GM23338 (cell line): ENCODE measurements around the gene COA6. TPM values are rescaled to one million over a fixed set of nuclear protein-coding genes. Genes with fewer than 3 reads are reported as not detected.

Experiments
- ATAC-seq: fragments of 200-7000 bp; cut with Tn5 transposase; 3 replicates; pipeline ENCODE4 v1.9.1; 2020
- DNase-seq: peaks from one replicate; pipeline ENCODE4 v3.0.0-alpha.2; 2015; ENCODE audit warnings: low spot score
- H2AFZ ChIP-seq: fragments of 200-600 bp; sonication (generic); 2 replicates; pipeline ENCODE4 v1.8.0; 2016; ENCODE audit warnings: antibody characterized with exemption, mild to moderate bottlenecking, moderate library complexity
- H3F3A ChIP-seq: fragments of 200-600 bp; sonication (generic); replicated peaks from 2 replicates; pipeline ENCODE4 v1.8.0; 2017; ENCODE audit warnings: antibody characterized with exemption, mixed run types, low read depth
- H3K27ac ChIP-seq: fragments of 200-600 bp; sonication (generic); 2 replicates; pipeline ENCODE4 v1.6.1; 2016; ENCODE audit warnings: low read depth
- H3K27me3 ChIP-seq: fragments of 200-600 bp; sonication (generic); 2 replicates; pipeline ENCODE4 v1.8.0; 2016; ENCODE audit warnings: mild to moderate bottlenecking, mixed run types, moderate library complexity; ENCODE audit not compliant: insufficient read depth
- H3K36me3 ChIP-seq: fragments of 200-600 bp; sonication (generic); 2 replicates; pipeline ENCODE4 v1.8.0; 2016; ENCODE audit warnings: mild to moderate bottlenecking; ENCODE audit not compliant: insufficient read depth
- H3K4me1 ChIP-seq: fragments of 200-600 bp; sonication (generic); 2 replicates; pipeline ENCODE4 v1.8.0; 2016; ENCODE audit warnings: mild to moderate bottlenecking, moderate library complexity; ENCODE audit not compliant: insufficient read depth
- H3K4me2 ChIP-seq: fragments of 200-600 bp; sonication (generic); 2 replicates; pipeline ENCODE4 v1.7.1; 2017; ENCODE audit warnings: mixed run types
- H3K4me3 ChIP-seq: fragments of 200-600 bp; sonication (generic); 2 replicates; pipeline ENCODE4 v1.6.1; 2016; ENCODE audit warnings: mixed run types
- H3K79me2 ChIP-seq: fragments of 200-600 bp; sonication (generic); replicated peaks from 2 replicates; pipeline ENCODE4 v1.8.0; 2017; ENCODE audit warnings: mild to moderate bottlenecking; ENCODE audit not compliant: insufficient read depth
- H3K9me2 ChIP-seq: fragments of 200-600 bp; sonication (generic); 2 replicates; pipeline ENCODE4 v1.8.0; 2017; ENCODE audit not compliant: insufficient read depth
- H4K20me1 ChIP-seq: fragments of 200-600 bp; sonication (generic); replicated peaks from 2 replicates; pipeline ENCODE4 v1.8.0; 2017; ENCODE audit warnings: mild to moderate bottlenecking; ENCODE audit not compliant: insufficient read depth
- H3K27ac Mint-ChIP-seq: 2 replicates; pipeline ENCODE4 v1.8.0; 2020; ENCODE audit warnings: inconsistent platforms, mild to moderate bottlenecking, moderate library complexity, mixed read lengths
- H3K27me3 Mint-ChIP-seq: 3 replicates; pipeline ENCODE4 v1.8.0; 2022; ENCODE audit warnings: low read depth, mild to moderate bottlenecking, moderate library complexity, mixed read lengths, inconsistent platforms; ENCODE audit not compliant: insufficient read depth, poor library complexity
- H3K36me3 Mint-ChIP-seq: 3 replicates; pipeline ENCODE4 v1.8.0; 2021; ENCODE audit warnings: low read depth, mild to moderate bottlenecking, inconsistent platforms, moderate library complexity, mixed read lengths
- H3K4me1 Mint-ChIP-seq: 3 replicates; pipeline ENCODE4 v1.8.0; 2020; ENCODE audit warnings: mild to moderate bottlenecking, inconsistent platforms, mixed read lengths
- H3K4me3 Mint-ChIP-seq: 3 replicates; pipeline ENCODE4 v1.8.0; 2021; ENCODE audit warnings: moderate library complexity, mild to moderate bottlenecking, inconsistent platforms, mixed read lengths
- H3K9me3 Mint-ChIP-seq: 3 replicates; pipeline ENCODE4 v1.8.0; 2020; ENCODE audit warnings: moderate library complexity, mild to moderate bottlenecking, inconsistent platforms, mixed read lengths
- POLR2AphosphoS5 ChIP-seq: IDR thresholded peaks from 2 replicates; pipeline ENCODE4 v1.6.1; 2016; ENCODE audit warnings: antibody characterized with exemption, low read depth
- ZNF114 ChIP-seq: fragments of 250-450 bp; sonication (Bioruptor Pico); IDR thresholded peaks from 2 replicates; pipeline ENCODE4 v1.5.0; 2020; ENCODE audit warnings: mild to moderate bottlenecking, moderate library complexity
- ZNF331 ChIP-seq: fragments of 250-450 bp; sonication (Bioruptor Pico); IDR thresholded peaks from 2 replicates; pipeline ENCODE4 v1.5.0; 2020; ENCODE audit warnings: low read depth, mild to moderate bottlenecking, moderate library complexity
- ZNF462 ChIP-seq: fragments of 250-450 bp; sonication (Bioruptor Pico); IDR thresholded peaks from 2 replicates; pipeline ENCODE4 v1.5.0; 2020; ENCODE audit warnings: mild to moderate bottlenecking, moderate library complexity
- polyA plus RNA-seq: library from polyadenylated mRNA; unstranded; fragments of >200 nt; fragmentation: Nextera tagmentation; extraction: Ambion mirVana; gene quantifications from 2 replicates; pipeline ENCODE4 v1.2.1, GENCODE V29; 2016
- total RNA-seq: library from RNA; depleted of rRNA; stranded (reverse); fragments of >200 nt; shearing (Covaris generic); gene quantifications from 2 replicates; pipeline ENCODE4 v1.2.3, GENCODE V29; 2014
- TF ChIP-seq, protein P1 (sequence below), 2 experiments: fragments of 200-600 bp in 1 of 2; sonication (generic) in 1 of 2; conservative IDR thresholded peaks; 2 replicates each; pipeline versions ENCODE4 v1.5.1 to v1.6.1; 2016 to 2017; ENCODE audit warnings: antibody characterized with exemption in 2 of 2, low read depth in 2 of 2, mild to moderate bottlenecking in 2 of 2, moderate library complexity in 1 of 2

COA6 gene
- total and polyA plus RNA-seq, 2 experiments from 2014 or later, result 20.7 to 156 TPM

DNA sequence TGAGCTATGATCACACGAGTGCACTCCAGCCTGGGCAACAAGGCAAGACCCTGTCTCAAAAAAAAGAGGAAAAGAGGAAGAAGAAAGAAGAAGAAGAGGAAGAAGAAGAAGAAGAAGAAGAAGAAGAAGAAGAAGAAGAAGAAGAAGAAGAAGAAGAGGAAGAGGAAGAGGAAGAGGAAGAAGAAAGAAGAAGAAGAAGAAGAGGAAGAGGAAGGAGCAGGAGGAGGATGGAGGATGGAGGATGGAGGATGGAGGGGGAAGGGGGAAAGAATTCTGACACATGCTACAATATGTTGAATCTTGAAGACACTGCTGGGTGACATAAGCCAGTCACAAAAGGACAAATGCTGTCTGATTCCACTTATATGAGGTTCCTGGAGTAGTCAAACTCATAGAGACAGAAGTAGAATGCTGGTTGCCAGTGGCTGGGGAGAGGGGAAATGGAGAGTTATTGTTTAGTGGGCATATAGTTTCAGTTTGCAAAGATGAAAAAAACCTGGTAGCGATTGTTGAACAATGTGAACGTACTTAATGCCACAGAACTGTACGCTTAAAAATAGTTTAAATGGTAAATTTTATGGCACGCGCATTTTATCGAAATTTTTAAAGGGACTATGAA, 47.3 kb upstream of the COA6 start:
- Histone ChIP-seq H3K36me3 (no peaks in the 10 kb centered on the region), H3K79me2 (no peaks in the 10 kb centered on the region), H2AFZ (peak overlapping the region; percentile 49; the same call in 1 of the 2 replicates), H3K27me3 (peaks cover 4% of the 10 kb centered on the region; the same call in 1 of the 2 replicates), H3K9me2 (no peaks in the 10 kb centered on the region), H3K4me3 (peak overlapping the region; percentile 35), H3K4me2 (peak overlapping the region; percentile 58; the same call in 1 of the 2 replicates), H3K4me1 (no peaks in the 10 kb centered on the region), H4K20me1 (no peaks in the 10 kb centered on the region), H3K27ac (no peak overlapping the region), H3F3A (no peaks in the 10 kb centered on the region)
- ATAC-seq (no peak), DNase-seq (no peak)
- peak overlapping the region; percentile 46 for H3K4me3 Mint-ChIP-seq
- H3K27me3 Mint-ChIP-seq, result peaks cover 4% of the 10 kb centered on the region
- TF ChIP-seq ZNF462, result no peak
- H3K9me3 Mint-ChIP-seq, result no peaks in the 10 kb centered on the region
- H3K27ac Mint-ChIP-seq, result no peak overlapping the region
- peaks cover 10% of the 10 kb centered on the region; the same call in 2 of the 3 replicates for H3K4me1 Mint-ChIP-seq
- H3K36me3 Mint-ChIP-seq, result no peaks in the 10 kb centered on the region

DNA sequence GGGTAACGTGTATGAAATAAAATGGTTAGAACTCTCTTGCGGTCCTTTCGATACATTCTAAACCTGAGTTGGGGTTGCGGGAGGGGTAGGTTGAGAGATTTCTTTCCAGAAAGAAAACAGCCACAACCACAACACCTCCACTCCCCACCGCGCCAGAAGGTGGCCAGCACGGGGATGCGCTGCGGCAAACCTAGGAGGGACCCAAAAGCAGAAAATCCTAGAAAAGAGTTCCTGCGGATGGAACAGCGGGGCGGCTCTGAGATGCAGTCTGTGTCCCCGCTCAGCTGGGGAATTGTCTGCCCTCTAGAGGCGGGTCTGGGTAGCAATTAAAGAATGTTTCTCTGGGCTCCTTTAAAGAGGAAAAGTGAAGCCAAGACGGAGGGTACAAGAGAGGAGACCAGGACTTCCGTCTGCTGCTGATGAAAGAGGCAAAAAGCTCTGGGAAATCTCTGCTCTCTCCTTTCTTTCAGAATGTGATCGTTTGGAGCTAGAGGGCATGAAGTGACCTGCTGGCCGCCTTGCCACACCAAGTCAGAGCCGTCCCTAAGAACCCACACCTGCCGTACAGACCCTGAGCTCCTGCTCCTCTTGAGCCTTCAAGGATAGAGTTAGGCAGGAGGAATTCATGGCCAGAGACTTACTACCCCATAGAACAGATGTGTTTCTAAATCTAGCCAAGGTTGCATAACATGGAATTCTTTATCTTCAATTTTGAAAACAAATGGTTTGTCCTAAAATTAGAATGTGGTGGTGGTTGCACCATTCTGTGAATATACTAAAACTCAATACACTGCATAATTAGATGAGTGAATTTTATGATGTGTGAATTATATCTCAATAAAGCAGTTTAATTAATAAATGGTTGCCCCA, 46.5 kb upstream of the COA6 start:
- Histone ChIP-seq H3F3A (no peaks in the 10 kb centered on the region), H3K27me3 (peaks cover 4% of the 10 kb centered on the region; the same call in 1 of the 2 replicates), H4K20me1 (no peaks in the 10 kb centered on the region), H3K4me3 (peak overlapping the region; percentile 35), H3K36me3 (no peaks in the 10 kb centered on the region), H2AFZ (peak overlapping the region; percentile 49; the same call in 1 of the 2 replicates), H3K9me2 (no peaks in the 10 kb centered on the region), H3K4me1 (no peaks in the 10 kb centered on the region), H3K27ac (no peak overlapping the region), H3K79me2 (no peaks in the 10 kb centered on the region), H3K4me2 (peak overlapping the region; percentile 58; the same call in 1 of the 2 replicates)
- DNase-seq (peak; percentile 90), ATAC-seq (peak; percentile 82)
- Mint-ChIP-seq H3K27ac (no peak overlapping the region), H3K4me3 (peak overlapping the region; percentile 46; the same call in 2 of the 3 replicates), H3K4me1 (peaks cover 10% of the 10 kb centered on the region; the same call in 2 of the 3 replicates), H3K36me3 (no peaks in the 10 kb centered on the region), H3K27me3 (peaks cover 4% of the 10 kb centered on the region), H3K9me3 (no peaks in the 10 kb centered on the region)
- no peak for TF ChIP-seq POLR2AphosphoS5
- TF ChIP-seq ZNF114 (CRISPR knock-in tag), result no peak
- no peak for TF ChIP-seq ZNF331 (CRISPR knock-in tag)
- TF ChIP-seq, protein P1, sequence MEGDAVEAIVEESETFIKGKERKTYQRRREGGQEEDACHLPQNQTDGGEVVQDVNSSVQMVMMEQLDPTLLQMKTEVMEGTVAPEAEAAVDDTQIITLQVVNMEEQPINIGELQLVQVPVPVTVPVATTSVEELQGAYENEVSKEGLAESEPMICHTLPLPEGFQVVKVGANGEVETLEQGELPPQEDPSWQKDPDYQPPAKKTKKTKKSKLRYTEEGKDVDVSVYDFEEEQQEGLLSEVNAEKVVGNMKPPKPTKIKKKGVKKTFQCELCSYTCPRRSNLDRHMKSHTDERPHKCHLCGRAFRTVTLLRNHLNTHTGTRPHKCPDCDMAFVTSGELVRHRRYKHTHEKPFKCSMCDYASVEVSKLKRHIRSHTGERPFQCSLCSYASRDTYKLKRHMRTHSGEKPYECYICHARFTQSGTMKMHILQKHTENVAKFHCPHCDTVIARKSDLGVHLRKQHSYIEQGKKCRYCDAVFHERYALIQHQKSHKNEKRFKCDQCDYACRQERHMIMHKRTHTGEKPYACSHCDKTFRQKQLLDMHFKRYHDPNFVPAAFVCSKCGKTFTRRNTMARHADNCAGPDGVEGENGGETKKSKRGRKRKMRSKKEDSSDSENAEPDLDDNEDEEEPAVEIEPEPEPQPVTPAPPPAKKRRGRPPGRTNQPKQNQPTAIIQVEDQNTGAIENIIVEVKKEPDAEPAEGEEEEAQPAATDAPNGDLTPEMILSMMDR (conservative IDR thresholded peaks at IDR 0.05; ENCODE audit: low read depth in 2 of 2), result peak; percentile 81 to 91
